Measurements from ENCODE around the gene PHLDA2.

PHLDA2 gene

DNA sequence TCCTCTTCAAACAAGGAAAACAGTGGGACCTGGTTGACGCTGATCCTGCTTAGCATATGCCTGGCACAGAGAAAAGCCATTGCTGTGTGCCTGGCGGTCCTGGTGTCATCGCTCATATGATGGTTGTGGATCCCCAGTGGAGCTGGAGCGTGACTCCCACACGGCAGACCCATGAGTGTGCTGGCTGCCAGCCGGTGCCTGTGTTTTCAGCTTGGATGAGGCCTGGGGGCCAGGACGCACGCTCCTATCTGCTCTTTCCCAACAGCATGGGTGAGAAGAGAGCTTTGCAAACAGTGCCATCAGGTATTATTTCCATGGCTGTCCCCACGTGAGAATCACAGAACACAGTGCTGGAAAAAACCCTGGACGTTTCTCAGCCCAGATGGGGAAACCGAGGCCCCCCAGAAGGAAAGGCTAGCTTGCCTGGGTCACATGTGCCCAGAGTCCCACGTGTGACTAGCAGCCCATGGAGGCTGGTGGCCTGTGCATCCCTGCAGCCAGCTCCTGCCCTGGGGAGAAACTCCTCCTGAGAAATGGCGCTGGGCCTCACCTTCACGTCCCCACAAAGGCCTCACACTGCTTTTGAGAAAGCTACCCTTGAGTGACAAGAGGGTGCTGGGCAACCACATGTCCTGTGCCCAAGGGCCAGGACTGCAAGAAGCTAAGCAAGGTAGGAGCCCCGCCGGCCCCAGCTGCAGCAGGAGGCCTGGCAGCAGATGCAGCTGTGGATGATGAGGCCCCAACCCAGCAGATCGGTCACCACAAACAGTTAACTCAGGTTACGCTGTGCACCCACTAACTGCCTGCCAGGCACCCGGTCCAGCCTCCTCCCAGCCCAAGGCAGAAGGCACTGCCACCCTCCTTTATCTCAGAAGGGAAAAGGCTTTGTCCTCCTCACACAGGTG is 47.9 kb downstream of the PHLDA2 start:
- DNase-seq, result no peak

GRCh38 chr11:2880646-2881045 is 48.6 kb downstream of the PHLDA2 start:
- DNase-seq, result no peak

DNA sequence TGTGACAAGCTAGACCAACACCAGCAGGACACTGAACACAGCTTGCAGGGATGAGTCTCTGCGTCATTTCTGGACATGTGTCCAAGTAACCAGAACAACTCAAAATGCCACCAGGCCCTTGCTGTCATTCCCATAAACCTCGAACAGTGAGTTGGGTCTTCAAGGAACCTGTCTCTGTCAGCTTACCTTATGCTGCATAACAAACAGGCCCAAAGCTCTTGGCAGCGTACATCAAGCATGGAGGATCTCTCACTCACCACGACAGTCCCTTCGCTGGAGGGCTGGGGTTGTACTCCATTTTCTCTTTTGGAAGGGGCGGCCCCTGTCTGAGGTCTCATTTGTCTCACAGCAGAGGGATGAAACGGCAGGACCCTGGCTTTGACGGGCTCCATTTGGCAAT is 50.4 kb downstream of the PHLDA2 start:
- no peak for DNase-seq
